OCI-LY7 (cell line): ENCODE data around the gene LRRC74B. TPM values are rescaled to one million over a fixed set of nuclear protein-coding genes. Genes with fewer than 3 reads are reported as not detected.

ENCODE experiments used
- BruUV-seq: library from RNA; stranded (reverse); fragments of 400-500 nt; replicated peaks from 2 replicates; lab custom pipeline; 2021; lab: Mats Ljungman, UMichigan
- CTCF ChIA-PET: fragments of 300-600 bp; sonication (Branson Sonifier 250); formaldehyde crosslinking; loops from one replicate; lab custom pipeline; 2022; ENCODE audit warnings: antibody characterized with exemption; ENCODE audit not compliant: unreplicated experiment; lab: Charles Lee
- POLR2A ChIA-PET: fragments of 300-600 bp; sonication (Branson Sonifier 250); formaldehyde crosslinking; loops from one replicate; lab custom pipeline; 2022; ENCODE audit warnings: antibody characterized with exemption; lab: Charles Lee
- DNase-seq: peaks from one replicate; pipeline ENCODE4 v3.0.0-alpha.2; 2015; ENCODE audit warnings: low spot score
- H2AFZ ChIP-seq: fragments of 200-600 bp; sonication (generic), shearing (Covaris generic); 2 replicates; pipeline ENCODE4 v1.6.1; 2014; ENCODE audit warnings: mild to moderate bottlenecking, antibody characterized with exemption, low read length, moderate library complexity
- H3K27ac ChIP-seq: fragments of 200-600 bp; sonication (generic); 2 replicates; pipeline ENCODE4 v1.5.1; 2014; ENCODE audit warnings: mixed run types, low read depth, mild to moderate bottlenecking, moderate library complexity, low read length, inconsistent platforms; ENCODE audit not compliant: poor library complexity, severe bottlenecking
- H3K36me3 ChIP-seq: fragments of 200-600 bp; sonication (generic); 2 replicates; pipeline ENCODE4 v1.6.1; 2014; ENCODE audit warnings: mild to moderate bottlenecking, antibody characterized with exemption, low read length, moderate library complexity, mixed read lengths; ENCODE audit not compliant: insufficient read depth
- H3K4me1 ChIP-seq: fragments of 200-600 bp; sonication (generic); 2 replicates; pipeline ENCODE4 v1.5.1; 2014; ENCODE audit warnings: mild to moderate bottlenecking, low read length; ENCODE audit not compliant: insufficient read depth, poor library complexity, severe bottlenecking
- H3K4me2 ChIP-seq: fragments of 200-600 bp; sonication (generic); 2 replicates; pipeline ENCODE4 v1.6.1; 2014; ENCODE audit warnings: mild to moderate bottlenecking, low read length
- H3K4me3 ChIP-seq: fragments of 200-600 bp; sonication (generic); 2 replicates; pipeline ENCODE4 v1.5.1; 2014; ENCODE audit warnings: mild to moderate bottlenecking, low read depth, low read length; ENCODE audit not compliant: poor library complexity, severe bottlenecking
- H3K79me2 ChIP-seq: fragments of 200-600 bp; sonication (generic); 2 replicates; pipeline ENCODE4 v1.6.1; 2016; ENCODE audit warnings: low read depth, mild to moderate bottlenecking, low read length, moderate library complexity, mixed read lengths; ENCODE audit not compliant: insufficient read depth
- H3K9me2 ChIP-seq: fragments of 200-600 bp; sonication (generic); 2 replicates; pipeline ENCODE4 v1.6.1; 2016; ENCODE audit warnings: mild to moderate bottlenecking, low read length, mixed read lengths; ENCODE audit not compliant: insufficient read depth
- H3K9me3 ChIP-seq: fragments of 200-600 bp; sonication (generic); 2 replicates; pipeline ENCODE4 v1.6.1; 2014; ENCODE audit warnings: mild to moderate bottlenecking, mixed run types, low read length, mixed read lengths
- H4K20me1 ChIP-seq: fragments of 200-600 bp; sonication (generic); 2 replicates; pipeline ENCODE4 v1.6.1; 2014; ENCODE audit warnings: mild to moderate bottlenecking, antibody characterized with exemption, low read length, moderate library complexity, mixed read lengths; ENCODE audit not compliant: insufficient read depth
- EZH2phosphoT487 ChIP-seq: fragments of 200-600 bp; sonication (generic); IDR thresholded peaks from 2 replicates; pipeline ENCODE4 v1.6.1; 2018; ENCODE audit warnings: low read depth, borderline replicate concordance, mild to moderate bottlenecking, mixed run types, antibody characterized with exemption, low read length, moderate library complexity, mixed read lengths
- intact Hi-C: fragments of 100-400 bp; cut with micrococcal nuclease; formaldehyde crosslinking; loops from one replicate; pipeline ENCODE4 v1.10.0; 2022; ENCODE audit not compliant: unreplicated experiment
- total RNA-seq, 2 experiments: library from RNA; depleted of rRNA in 1 of 2; stranded (reverse); fragments of >200 nt in 1 of 2; shearing (Covaris generic) in 1 of 2; gene quantifications; 2 replicates each; pipeline ENCODE4 v1.2.3, GENCODE V29; 2014 to 2022
- TF ChIP-seq, protein P1 (sequence below): fragments of 200-600 bp; sonication (generic); conservative IDR thresholded peaks from 2 replicates; pipeline ENCODE4 v1.5.1; 2014; ENCODE audit warnings: mild to moderate bottlenecking, antibody characterized with exemption, low read length, moderate library complexity, mixed read lengths

The LRRC74B gene
- total RNA-seq, 2 experiments from 2014 or later: not detected

DNA sequence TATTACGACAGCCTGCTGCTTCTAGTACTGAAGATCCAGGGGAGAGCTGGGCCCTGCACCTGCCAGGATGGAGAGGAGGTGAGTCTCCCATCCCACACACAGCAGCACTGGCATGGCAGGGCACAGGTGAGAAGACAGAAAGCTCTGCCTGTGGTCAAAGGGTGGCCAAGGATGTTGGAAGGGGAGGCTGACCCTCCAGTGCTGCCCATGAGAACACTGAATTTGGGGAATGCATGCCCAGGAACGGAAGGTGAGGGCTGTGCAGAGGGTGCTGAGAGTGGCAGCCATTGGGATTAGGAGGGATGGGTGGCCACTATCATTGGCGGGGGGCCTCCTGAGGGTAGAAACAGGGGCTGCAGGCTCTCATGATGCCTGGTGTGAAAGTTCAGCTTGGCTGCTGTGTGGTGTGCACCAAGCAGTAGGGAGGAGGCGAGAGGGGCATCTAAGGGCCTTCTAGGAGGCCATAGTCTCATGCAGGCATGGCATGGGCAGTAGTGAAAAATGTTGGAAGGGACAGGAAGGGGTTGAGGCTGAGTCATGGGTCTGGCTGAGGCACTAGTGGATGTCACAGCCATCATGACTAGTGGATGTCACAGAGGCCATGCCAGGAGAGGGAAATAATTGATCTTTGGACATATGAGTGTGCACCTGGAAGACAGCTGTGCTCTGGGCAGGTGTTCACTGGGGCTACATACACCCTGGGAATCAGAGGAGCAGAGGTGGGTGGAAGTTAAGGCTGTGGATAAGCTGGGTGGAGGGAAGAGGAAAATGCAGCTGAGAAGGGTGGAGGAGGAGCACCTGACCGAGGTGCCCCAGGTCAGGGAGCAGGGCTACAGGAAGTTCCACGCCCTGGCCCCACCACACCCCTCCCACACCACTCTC lies 2.5 kb upstream of the LRRC74B start:
- no peaks in the 10 kb centered on the region for H3K9me3 ChIP-seq
- TF ChIP-seq EZH2phosphoT487: no peak
- TF ChIP-seq, protein P1, sequence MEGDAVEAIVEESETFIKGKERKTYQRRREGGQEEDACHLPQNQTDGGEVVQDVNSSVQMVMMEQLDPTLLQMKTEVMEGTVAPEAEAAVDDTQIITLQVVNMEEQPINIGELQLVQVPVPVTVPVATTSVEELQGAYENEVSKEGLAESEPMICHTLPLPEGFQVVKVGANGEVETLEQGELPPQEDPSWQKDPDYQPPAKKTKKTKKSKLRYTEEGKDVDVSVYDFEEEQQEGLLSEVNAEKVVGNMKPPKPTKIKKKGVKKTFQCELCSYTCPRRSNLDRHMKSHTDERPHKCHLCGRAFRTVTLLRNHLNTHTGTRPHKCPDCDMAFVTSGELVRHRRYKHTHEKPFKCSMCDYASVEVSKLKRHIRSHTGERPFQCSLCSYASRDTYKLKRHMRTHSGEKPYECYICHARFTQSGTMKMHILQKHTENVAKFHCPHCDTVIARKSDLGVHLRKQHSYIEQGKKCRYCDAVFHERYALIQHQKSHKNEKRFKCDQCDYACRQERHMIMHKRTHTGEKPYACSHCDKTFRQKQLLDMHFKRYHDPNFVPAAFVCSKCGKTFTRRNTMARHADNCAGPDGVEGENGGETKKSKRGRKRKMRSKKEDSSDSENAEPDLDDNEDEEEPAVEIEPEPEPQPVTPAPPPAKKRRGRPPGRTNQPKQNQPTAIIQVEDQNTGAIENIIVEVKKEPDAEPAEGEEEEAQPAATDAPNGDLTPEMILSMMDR: no peak
- H3K79me2 ChIP-seq: no peaks in the 10 kb centered on the region
- CTCF ChIA-PET: no interaction called here
- intact Hi-C loops: no loop called here
- H3K9me2 ChIP-seq: no peaks in the 10 kb centered on the region
- peaks cover 5% of the 10 kb centered on the region for H3K4me1 ChIP-seq
- H3K4me3 ChIP-seq: no peak overlapping the region
- H2AFZ ChIP-seq: no peak overlapping the region
- no peaks in the 10 kb centered on the region for H3K36me3 ChIP-seq
- no peaks in the 10 kb centered on the region for H4K20me1 ChIP-seq
- DNase-seq: no peak
- H3K4me2 ChIP-seq: no peak overlapping the region
- no TSS peak for BruUV-seq
- H3K27ac ChIP-seq: no peak overlapping the region
- POLR2A ChIA-PET: no interaction called here

DNA sequence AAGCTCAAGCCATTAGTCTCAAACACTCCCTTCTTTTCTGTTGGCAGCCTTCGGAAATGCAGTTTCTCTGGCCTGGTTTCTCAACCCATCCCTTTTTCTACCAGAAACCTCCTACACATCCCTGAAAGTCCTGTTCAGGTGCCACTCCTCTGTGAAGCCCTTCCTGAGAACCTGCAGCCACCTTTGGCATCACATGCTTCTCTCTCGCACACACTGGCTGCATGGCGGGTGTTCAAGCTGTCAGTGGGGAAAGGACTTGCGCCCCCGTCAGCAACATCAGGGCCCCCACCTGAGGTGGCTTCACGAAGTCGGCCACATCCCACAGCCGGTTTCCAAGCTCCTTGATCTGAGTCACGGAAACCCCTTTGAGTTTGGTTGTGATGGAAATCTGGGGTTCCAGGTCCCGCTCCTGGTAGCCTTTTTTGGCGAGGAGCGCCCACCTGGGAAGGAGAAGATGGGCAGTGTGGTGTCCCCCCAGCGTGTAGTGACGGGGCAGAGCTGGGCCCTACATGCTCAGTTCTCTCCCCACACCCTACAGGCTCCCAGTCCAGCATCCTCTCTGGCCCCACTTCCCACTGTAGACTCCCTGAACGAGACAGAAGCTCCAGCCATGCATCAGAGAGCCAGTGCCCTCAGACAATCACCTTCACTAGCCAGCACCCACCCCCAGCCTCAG lies 1.7 kb upstream of the LRRC74B start:
- Histone ChIP-seq H3K9me2 (no peaks in the 10 kb centered on the region), H3K4me2 (no peak overlapping the region), H3K79me2 (no peaks in the 10 kb centered on the region), H3K36me3 (no peaks in the 10 kb centered on the region), H3K4me1 (peaks cover 5% of the 10 kb centered on the region), H2AFZ (no peak overlapping the region), H3K4me3 (no peak overlapping the region), H4K20me1 (no peaks in the 10 kb centered on the region), H3K27ac (no peak overlapping the region), H3K9me3 (no peaks in the 10 kb centered on the region)
- intact Hi-C loops: no loop called here
- BruUV-seq: no TSS peak
- POLR2A ChIA-PET: interaction anchor here (0.6 kb wide), 1 partner anchor 61 kb away, joined by 3 read pairs; the partner anchor contains the start of gene LZTR1
- DNase-seq: no peak
- TF ChIP-seq, protein P1: no peak
- no peak for TF ChIP-seq EZH2phosphoT487
- CTCF ChIA-PET: no interaction called here
